GM12891 (cell line): ENCODE results near the gene MLXIP.

Source experiments
- POLR2A ChIP-seq: IDR thresholded peaks from 2 replicates; pipeline ENCODE4 v1.6.1; 2011; ENCODE audit warnings: low read depth, low read length, control low read depth
- POLR2AphosphoS5 ChIP-seq: IDR thresholded peaks from 2 replicates; pipeline ENCODE4 v1.6.1; 2011; ENCODE audit warnings: low read depth, low read length, control low read depth
- SPI1 ChIP-seq: IDR thresholded peaks from 2 replicates; pipeline ENCODE4 v1.6.1; 2011; ENCODE audit warnings: low read depth, low read length, control low read depth
- TAF1 ChIP-seq: IDR thresholded peaks from 2 replicates; pipeline ENCODE4 v1.6.1; 2011; ENCODE audit warnings: low read depth, low read length, control low read depth

- no peak for TF ChIP-seq POLR2A
- no peak for TF ChIP-seq POLR2AphosphoS5
- no peak for TF ChIP-seq TAF1
- no peak for TF ChIP-seq SPI1
These were observed 93.8 kb downstream of the MLXIP start for GRCh38 chr12:122172262-122172939.
